DMS153 treated with DMSO at 0.1 percent for 48 hours (cell line): Measurements from ENCODE around the gene NCLN.
"Not testable (repeated sequence)": the region's sequence is repeated elsewhere in the genome, so short reads cannot be mapped to it uniquely, and the experiment has no call there.

Source experiments
- DNase-seq: peaks from one replicate; lab custom pipeline; 2025; ENCODE audit not compliant: unreplicated experiment; lab: John Stamatoyannopoulos, UW

NCLN gene

DNA sequence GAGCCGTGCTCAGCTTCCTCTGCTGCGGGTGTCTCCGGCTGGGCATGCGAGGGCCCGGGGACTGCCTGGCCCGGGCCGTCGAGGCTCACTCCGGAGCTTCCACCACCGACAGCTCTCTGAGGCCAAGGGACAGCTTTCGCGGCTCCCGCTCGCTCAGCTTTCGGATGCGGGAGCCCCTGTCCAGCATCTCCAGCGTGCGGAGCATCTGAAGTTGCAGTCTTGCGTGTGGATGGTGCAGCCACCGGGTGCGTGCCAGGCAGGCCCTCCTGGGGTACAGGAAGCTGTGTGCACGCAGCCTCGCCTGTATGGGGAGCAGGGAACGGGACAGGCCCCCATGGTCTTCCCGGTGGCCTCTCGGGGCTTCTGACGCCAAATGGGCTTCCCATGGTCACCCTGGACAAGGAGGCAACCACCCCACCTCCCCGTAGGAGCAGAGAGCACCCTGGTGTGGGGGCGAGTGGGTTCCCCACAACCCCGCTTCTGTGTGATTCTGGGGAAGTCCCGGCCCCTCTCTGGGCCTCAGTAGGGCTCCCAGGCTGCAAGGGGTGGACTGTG is 5.9 kb upstream of the NCLN start:
- DNase-seq, result no peak

DNA sequence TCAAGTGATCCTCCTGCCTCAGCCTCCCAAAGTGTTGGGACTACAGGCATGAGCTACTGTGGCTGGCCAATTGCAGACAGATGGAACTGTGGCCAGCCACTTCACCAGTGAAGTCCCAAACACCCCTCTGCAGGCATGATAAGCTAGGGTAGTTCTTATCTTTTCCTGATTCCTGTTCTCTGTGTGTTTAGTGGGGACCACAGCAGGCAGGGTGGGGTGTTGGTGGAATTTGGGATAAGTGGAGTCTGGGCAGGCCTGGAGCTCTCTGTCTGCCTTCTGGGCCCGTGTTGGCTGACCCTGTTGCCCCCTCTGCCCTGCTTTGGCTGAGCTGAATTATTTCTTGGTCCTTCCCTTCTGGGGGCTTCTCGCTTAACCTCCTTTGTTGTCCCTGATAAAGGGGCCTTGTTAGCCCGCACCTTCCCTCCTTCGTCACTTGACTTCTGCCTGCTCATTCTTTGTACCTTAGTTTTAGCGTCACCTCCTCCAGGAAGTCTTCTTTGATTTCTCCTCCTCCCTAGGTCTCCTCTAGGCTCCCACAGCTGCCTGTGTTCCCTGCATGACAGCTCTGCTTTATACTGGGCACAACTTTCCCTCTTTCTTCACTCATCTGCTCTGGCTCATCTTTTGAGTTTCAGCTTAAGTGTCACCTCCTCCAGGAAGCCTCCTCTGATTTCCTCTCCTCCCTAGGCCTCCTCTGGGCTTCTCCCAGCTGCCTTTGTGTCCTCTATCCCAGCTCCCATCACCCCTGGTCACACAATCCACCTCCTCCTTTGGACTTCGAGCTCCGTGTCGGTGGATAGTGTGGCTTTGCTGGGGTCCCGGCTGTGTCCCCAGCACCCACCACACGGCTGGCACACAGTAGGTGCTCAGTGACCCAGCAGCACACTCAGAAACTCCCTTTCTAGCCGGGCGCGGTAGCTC is 1.7 kb upstream of the NCLN start:
- no peak for DNase-seq

DNA sequence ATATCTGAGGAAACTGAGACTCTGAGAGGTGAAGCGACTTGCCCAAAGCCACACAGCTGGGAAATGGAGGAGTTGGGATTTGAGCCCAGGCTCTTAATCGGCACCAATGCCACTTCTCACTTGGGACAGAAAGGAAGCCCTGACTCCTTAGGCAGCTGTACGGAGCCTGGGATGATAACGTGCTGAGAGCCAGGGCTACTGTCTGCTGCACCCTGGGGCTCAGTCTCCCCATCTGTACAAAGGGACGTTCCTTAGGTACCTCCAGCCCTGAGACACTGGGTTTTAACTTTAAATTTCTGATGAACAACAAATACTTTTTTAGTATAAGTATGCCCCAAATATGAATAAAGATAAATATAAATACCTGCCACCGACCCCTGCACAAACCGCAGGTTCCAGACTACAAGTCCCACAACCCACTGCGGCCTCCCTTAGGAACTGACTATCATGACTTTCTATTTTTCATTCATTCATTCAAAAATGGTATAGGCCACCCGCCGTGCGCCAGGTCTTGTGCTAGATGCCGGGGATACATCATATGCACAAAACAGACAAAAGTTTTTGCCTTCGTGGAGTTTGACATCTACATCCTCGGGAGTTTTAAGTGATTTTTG is 776 bp upstream of the NCLN start:
- DNase-seq, result peak; percentile 95

DNA sequence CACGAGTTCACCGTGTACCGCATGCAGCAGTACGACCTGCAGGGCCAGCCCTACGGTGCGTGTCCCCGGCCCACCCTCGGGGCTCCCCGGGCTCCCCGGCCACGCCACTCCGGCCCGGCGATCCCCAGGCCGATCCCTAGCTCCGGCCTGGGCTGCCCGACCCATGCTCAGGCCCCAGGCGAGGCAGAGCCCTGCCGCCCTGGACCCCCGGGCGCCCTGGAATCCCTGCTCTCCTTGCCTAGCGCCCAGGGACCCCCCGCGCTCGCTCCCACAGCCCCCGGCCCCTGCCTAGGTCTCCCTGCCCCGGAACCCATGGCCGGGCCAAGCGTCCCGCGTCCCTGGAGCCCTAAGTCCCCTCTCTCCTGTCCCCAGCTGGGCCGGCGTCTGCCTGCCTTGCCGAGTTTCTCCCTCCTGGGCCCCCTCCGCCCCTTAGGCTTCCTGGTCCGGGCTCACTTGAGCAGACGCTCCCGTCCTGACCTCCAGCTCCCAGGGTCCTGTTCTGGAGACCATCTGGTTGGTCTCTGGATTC is 494 bp downstream of the NCLN start:
- no peak for DNase-seq

DNA sequence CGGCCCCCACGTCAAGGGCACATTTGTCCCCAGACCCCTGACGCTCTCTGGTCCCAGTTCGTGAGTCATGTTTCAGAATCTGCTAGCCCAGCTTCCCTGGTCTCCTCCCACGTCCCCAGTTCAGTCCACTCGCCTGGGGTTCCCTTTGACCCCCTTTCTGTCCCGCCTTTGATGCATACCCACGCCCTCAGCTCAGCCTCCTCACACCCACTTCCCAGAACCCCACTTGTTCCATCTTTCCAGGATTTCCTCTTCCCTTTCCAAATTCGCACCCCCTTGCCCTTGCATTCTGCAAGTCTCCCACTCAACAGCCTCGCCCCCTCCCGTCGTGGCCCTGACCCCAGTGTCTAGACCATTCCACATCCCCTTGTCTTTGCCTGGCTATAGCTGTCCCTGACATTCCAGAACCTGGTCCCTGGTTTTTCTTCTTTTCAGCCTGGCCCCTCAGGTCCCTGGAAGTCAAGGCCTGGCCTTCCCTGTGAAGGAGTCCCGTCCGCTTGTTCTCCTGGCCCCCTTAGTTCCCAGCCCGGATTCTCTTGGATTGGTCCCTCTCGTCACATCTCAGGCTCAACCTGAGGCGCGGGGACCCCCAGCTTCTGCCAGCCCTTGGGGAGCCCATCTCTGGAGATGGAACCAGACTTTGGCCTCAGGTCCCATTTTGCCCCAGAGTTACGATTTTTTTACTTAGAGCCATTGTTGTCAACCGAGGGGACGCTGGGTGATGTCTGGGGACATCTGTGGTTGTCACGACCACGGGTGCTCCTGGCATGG is 1.3 kb downstream of the NCLN start:
- DNase-seq, result no peak

DNA sequence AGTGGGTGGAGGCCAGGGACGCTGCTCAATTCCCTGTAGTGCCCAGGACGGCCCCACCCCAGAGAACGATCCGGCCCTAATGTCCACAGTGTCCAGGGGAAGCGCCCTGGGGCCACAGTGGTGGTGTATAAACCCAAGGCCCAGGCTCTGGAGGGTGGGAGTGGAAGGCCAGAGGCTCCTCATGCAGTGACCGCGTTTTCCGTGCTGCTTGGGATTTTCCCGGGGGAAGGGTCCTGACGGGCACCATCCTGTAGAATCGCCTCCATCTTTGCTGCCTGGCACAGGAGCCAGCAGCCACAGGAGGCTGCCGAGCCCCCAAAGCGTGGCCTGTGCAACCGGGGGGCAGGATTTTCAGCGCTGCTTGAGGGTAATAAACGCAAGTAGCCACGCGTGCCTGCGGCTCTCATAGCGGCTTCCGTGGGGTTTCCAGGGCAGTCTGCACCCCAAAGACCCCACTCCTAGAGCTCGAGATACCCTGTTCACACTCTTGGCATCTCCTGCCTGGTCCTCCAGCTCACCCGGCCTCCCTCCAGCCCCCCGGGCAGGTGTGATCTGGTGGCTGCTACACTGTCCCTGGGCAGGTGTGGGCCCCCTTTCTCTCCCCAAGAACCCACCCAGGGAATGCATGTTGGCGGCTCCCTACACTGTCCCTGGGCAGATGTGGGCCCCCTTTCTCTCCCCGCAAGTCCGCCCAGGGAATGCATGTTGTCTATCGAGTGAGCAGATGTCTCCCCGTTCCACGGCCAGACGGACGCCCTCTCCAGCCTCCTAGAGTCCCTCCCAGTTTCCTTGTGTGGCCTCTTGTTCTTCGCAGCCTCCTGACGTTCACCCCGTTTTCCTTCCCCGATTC is 2.2 kb downstream of the NCLN start:
- DNase-seq, result no peak

DNA sequence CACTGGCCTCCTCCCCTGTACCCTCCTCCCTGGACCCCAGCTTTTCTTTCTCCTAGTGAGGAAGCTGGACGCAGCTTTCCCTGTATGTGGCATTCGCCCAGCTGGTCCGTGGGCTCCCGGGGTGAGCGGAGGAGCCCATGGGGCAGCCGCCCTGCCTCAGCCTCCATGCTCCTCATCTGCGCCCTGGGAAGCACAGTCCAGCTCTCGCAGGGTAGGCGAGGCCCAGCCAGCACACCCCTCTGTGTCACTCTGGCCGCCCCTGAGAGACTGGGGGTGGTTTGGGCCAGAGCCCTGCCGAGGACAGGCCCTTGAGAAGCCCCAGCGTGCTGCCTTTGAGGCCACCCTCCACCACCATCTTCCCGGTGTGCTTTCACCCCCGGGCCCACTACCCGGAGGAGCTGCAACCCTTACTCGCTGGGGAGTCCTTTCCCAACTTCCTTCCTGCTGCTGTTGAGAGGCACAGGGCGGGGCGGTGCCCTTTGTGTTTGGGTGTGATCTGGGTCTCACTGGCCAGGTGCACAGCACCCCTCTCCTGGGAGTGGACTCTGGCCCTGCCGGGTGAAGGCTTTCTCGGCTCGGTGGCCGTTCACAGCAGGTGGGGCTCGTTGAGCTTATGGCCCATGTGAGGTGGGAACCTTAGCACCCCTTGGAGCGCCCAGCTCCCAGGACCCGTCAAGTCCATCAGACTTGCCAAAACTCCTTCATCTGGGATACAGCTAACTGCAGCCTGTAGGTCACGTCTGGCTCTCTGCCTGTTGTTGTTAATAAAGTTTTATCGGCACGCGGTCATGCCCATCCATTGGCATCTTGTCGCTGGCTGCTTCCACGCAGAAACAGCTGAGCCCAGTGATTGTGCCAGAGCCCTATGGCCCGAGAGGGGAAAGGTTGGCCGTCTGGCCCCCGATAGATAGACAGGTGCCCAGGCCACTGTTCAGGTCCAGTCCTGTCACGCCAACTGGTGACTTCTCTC is 3.2 kb downstream of the NCLN start:
- no peak for DNase-seq

DNA sequence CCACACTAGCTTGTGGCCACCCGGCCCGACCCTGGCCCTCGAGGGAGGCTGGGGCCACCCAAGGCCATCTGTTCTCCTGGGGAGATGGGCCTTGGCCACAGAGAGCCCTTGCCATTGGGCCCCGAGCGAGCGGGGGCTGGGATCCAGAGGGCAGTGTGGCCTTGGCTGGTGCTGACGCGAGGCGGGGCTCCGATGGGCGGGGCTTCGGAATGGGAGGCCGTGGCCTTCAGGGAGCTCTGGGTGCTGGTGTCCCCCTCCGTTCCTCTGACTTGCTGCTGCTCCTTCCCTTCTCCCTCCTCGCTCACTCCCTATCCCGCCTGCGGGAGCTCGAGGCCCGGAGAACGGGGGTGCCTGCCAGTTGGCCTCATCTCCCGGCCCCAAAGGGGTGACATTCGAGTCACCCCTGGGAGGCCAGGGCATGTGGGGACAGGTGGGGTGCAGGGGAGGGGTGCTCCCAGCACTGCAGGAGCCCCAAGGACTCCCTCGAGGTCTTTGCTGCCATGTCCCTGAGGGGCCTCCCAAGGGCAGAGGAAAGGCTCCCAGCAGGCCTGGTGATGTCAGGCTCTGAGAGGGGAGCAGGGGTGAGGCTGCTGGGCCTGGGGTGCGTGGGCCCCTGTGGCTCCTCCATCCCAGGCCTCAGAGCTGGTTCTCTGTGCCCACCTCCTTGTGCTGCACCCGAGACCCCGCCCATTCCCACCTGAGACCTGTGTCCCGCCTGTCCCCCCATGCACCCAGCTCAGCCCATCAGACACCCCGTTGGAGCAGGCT is 4.2 kb downstream of the NCLN start:
- DNase-seq, result no peak

DNA sequence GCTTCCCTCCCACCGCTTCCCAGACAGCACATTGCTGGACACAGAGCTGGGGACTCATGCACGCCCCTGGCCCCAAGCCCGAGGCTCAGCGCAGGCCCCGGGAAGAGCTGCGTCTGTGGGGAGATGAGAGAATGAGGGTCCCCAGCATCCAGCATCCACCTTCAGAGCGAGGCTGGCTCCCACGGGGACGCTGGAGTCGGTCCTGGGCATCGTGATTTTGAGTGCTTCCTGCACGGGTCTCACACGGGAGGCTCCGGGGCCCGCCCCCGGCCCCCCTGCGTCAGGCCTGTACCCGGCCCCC is 4.7 kb downstream of the NCLN start:
- DNase-seq, result no peak

DNA sequence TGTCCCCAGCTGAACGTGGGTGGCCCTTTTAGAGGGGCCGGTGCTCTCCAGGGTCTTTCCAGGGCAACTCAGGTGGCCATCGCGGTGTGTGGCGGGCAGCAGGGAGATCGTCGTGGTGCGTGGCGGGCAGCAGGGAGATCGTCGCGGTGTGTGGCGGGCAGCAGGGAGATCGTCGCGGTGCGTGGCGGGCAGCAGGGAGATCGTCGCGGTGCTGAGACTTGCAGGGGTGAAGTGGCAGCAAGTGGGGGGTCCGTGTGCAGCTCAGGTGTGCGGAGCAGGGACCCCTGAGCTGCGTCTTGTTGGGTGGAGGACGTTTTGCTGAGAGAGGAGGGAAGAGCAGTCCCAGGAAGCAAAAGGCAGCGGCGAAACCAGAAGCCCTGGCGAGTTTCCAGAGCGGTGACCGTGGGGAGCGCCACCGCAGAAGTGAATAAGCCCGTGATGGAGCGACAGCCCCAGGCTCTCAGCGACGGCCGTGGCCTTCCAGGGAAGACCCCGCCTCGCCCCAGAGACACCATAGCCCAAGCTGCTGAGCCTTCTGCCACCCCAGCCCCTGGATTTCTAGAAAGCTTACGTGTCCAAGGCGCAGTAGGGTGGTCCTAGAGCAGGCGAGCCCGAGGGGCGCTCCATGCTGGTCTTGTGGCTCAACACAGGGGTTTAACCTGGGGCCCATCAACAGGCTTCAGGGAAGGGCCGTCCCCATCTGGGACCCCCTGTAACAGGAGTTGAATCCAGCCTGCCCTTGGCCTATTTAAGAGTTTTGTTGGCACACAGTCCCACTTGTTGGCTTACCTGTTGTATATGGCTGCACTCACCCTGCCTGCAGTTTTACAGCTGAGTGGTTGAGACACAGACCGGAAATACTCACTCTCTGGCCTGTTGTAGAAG is 5.4 kb downstream of the NCLN start:
- DNase-seq, result no peak

DNA sequence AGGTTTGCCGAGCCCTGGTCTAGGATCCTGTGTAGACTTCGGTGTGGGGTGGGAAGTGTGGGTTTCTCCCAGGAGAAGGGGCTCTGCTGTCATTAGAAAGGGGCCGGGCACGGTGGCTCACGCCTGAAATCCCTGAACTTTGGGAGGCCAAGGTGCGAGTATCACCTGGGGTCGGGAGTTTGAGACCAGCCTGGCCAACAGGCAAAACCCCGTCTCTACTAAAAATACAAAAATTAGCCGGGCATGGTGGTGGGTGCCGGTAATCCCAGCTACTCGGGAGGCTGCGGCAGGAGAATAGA is 6.0 kb downstream of the NCLN start:
- DNase-seq, result not testable (repeated sequence)

DNA sequence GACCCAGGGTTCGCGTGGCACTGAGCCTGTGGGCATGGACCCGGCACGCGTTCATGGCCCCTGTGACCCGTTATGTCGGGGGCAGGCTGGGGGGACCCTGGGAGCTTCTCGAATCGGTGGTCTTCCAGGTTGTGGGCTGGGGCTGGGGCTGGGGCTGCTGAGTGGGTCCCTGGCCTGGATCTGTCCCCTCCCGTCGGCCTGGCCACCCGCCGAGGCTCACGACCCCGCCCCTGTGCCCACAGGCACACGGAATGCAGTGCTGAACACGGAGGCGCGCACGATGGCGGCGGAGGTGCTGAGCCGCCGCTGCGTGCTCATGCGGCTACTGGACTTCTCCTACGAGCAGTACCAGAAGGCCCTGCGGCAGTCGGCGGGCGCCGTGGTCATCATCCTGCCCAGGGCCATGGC is 6.5 kb downstream of the NCLN start:
- no peak for DNase-seq

DNA sequence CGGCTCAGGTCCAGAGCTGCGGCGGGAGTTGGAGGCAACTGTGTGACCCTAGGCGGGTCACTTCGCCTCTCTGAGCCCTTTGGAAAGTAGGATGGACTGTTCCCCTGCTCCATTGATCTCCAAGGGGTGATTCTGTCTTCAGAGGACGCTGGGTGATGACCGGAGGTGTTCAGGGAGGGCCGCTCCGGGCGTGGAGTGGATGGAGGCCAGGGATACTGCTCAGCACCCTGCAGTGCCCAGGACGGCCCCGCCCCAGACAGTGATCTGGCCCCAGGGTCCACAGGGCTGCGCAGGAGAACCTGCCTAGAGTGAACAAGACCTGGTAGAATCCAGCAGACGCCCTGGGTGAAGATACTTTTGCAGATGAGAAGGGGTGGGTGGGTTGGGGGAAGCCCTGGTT is 7.0 kb downstream of the NCLN start:
- DNase-seq, result no peak

DNA sequence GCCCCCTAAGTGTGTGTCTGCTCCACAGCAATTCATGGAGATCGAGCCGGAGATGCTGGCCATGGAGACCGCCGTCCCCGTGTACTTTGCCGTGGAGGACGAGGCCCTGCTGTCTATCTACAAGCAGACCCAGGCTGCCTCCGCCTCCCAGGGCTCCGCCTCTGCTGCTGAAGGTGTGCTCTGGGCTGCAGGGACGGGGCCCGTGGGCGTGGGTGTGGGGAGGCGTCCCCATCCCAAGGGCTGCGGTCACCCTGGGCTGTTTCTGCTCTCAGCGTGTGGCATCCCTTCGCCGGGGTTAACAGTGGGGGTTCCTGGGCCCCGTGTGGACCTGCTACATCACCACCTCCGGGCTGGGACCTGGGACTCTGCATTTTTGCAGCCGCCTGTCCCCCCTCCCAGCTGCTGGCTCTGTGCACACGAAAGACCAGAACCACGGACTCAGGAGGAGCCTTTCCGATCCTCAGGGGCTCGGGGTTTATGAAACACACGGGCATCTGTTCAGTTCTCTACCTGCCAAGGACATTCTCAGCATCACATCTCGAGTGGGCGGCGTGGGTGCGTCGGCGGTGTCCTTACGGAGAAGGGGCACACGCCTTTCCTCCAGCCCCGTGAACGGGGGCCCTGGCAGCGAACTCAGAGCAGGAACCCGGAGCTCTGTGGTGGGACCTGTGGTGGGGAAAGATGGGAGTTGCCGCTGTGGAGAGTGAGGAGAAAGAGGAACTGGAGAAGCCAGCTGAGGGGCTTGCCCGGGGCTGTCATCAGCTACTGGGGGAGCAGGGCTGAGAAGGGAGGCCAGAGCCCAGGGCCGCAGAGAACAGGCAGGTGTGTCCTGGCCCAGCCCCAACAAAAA is 7.8 kb downstream of the NCLN start:
- no peak for DNase-seq

DNA sequence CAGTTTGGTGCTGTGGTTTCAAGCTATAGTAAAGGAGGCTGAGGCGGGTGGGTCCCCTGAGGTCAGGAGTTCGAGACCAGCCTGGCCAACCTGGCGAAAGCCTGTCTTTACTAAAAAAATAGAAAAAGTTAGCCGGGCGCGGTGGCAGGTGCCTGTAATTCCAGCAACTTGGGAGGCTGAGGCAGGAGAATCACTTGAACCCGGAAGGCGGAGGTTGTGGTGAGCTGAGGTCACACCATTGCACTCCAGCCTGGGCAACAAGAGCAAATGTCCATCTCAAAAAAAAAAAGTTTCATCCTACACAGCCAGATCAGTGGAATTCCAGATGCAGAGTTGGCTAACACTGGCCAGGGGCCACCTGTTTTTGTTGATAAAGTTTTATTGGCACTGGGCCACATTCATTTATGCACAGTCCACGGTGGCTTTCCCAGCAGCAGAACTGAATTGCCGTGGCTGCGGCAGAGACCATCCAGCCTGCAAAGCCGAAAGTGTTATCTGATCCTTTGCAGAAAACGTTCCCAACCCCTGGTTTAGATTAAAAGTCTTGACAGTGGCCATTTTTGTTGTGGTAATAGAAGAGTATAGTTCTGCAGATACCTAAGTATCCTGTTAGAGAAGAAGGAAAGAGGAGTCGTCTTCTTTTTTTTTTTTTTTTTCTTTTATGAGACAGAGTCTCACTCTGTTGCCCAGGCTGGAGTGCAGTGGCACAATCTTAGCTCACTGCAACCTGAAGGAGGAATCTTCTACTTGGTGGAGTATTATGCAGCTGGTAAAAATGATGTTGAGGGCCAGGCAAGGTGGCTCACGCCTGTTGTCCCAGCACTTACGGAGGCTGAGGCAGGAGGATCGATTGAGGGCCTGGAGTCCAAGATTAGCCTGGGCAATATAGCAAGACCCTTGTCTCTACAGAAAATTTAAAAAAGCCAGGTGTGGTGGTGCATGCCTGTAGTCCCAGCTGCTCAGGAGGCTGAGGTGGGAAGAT is 8.7 kb downstream of the NCLN start:
- no peak for DNase-seq
